Duodenal mucosa (tissue), 2 donors: ENCODE results near the gene AHCYL1.
A peak's percentile ranks its signal among the peaks of the same experiment; 100 is the strongest.
"Not testable (repeated sequence)": the region's sequence is repeated elsewhere in the genome, so short reads cannot be mapped to it uniquely, and the experiment has no call there.

ENCODE experiments used
- H3K27ac ChIP-seq: one replicate; pipeline ENCODE4 v1.7.0; 2013; ENCODE audit warnings: low read depth, low read length
- H3K27me3 ChIP-seq, 2 donors: one replicate each; pipeline ENCODE4 v1.7.0; 2013; ENCODE audit warnings: low read length in 2 of 2, control low read depth in 1 of 2; ENCODE audit not compliant: insufficient read depth in 2 of 2, control insufficient read depth in 1 of 2
- H3K36me3 ChIP-seq, 2 donors: one replicate each; pipeline ENCODE4 v1.7.0; 2013; ENCODE audit warnings: low read length in 2 of 2, control low read depth in 1 of 2; ENCODE audit not compliant: insufficient read depth in 2 of 2, control insufficient read depth in 1 of 2
- H3K4me1 ChIP-seq, 2 donors: one replicate each; pipeline ENCODE4 v1.7.0; 2013; ENCODE audit warnings: low read length in 2 of 2, control low read depth in 1 of 2; ENCODE audit not compliant: insufficient read depth in 2 of 2, control insufficient read depth in 1 of 2
- H3K4me3 ChIP-seq, 2 donors: one replicate each; pipeline ENCODE4 v1.7.0; 2013; ENCODE audit warnings: low read length in 2 of 2, low read depth in 1 of 2
- H3K9ac ChIP-seq, 2 donors: one replicate each; pipeline ENCODE4 v1.7.0; 2013; ENCODE audit warnings: low read length in 2 of 2, low read depth in 1 of 2
- H3K9me3 ChIP-seq, 2 donors: one replicate each; pipeline ENCODE4 v1.7.0; 2013; ENCODE audit warnings: low read length in 2 of 2, control low read depth in 1 of 2; ENCODE audit not compliant: control insufficient read depth in 1 of 2

The AHCYL1 gene

DNA sequence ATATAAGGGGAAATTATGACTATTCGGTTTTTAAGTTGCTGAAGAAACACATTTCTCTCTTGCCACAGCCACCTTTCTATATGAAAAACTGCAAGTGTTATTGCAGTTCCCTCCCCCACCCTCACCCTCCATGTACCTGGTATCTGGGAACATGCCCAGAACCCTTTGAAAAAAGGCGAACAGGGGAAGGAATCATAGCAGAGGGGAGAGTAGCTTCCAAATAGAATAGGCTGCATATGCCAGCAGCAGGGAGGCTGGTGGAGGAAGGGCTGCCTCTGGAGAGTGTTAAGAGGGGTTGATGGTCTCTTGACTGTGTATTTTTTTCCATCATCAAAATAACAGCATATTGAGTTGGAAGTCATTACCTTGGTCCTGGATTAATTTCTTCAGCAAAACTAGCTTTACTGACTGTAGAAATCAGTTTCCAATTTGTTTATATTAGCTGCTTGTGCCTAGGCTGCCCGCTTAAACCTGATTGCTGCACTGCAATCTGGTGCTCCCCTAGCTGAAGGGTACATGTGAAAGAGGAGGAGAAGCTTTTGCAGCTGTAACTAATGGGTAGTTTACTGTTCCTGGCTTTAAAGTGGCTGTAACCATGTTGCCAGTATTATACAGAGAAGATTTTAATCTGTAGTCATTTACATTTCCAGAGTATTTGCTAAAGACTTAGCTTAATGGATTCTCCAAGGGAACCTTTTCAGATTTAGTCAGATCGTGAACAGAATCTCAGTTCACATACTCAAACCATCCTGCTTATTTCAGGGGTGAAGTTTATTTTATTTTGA is 22.7 kb downstream of the AHCYL1 start:
- Histone ChIP-seq H3K4me3 (no peak overlapping the region), H3K9me3 (no peaks in the 10 kb centered on the region), H3K4me1 (peaks cover 26 to 37% of the 10 kb centered on the region in 2 donors), H3K27ac (no peak overlapping the region), H3K9ac (no peak overlapping the region), H3K27me3 (no peaks in the 10 kb centered on the region), H3K36me3 (peaks cover 33 to 39% of the 10 kb centered on the region in 2 donors)

DNA sequence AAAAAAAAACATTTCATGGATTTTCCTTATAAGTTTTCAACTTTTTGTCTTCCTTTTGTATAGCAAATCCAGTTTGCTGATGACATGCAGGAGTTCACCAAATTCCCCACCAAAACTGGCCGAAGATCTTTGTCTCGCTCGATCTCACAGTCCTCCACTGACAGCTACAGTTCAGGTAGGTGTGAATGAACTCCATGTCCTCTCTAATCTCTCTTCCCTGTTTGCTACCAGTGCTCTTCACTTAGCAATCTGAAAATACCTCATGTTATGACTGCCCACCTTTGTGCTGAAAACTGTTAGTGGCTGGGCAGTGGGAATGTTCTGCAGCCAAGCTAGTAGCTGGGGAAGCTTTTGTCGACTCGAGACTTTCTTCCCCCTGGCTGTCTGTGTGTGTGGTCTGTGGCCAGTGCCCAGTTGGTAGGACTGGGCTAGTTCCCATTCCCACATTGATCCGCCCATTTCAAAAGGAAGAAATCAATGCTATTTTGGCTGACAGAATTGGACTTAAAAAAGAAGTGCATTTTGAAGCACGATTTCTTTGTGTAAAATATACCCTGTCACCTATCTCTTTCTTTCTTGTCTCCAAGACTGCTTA is 24.5 kb downstream of the AHCYL1 start:
- no peak overlapping the region for H3K9ac ChIP-seq
- no peak overlapping the region for H3K4me3 ChIP-seq
- peaks cover 17 to 19% of the 10 kb centered on the region in 2 donors for H3K4me1 ChIP-seq
- peaks cover 46 to 50% of the 10 kb centered on the region in 2 donors for H3K36me3 ChIP-seq
- H3K27ac ChIP-seq = no peak overlapping the region
- no peaks in the 10 kb centered on the region for H3K9me3 ChIP-seq
- H3K27me3 ChIP-seq = no peaks in the 10 kb centered on the region

- Histone ChIP-seq H3K9me3 (no peaks in the 10 kb centered on the region), H3K27ac (no peak overlapping the region), H3K27me3 (no peaks in the 10 kb centered on the region), H3K36me3 (peaks cover 64 to 70% of the 10 kb centered on the region in 2 donors), H3K4me3 (no peak overlapping the region), H3K4me1 (no peaks in the 10 kb centered on the region), H3K9ac (no peak overlapping the region)
These were observed 27.0 kb downstream of the AHCYL1 start for GRCh38 chr1:110011527-110012041.

- Histone ChIP-seq H3K27ac (no peak overlapping the region), H3K4me3 (no peak overlapping the region), H3K36me3 (peaks cover 70 to 77% of the 10 kb centered on the region in 2 donors), H3K4me1 (no peaks in the 10 kb centered on the region), H3K9me3 (no peaks in the 10 kb centered on the region), H3K9ac (no peak overlapping the region), H3K27me3 (no peaks in the 10 kb centered on the region)
These were observed 27.7 kb downstream of the AHCYL1 start for GRCh38 chr1:110012100-110012780.

GRCh38 chr1:110017792-110018191 is 33.2 kb downstream of the AHCYL1 start:
- H3K9ac ChIP-seq = no peak overlapping the region
- H3K27ac ChIP-seq = no peak overlapping the region
- no peaks in the 10 kb centered on the region for H3K4me1 ChIP-seq
- no peaks in the 10 kb centered on the region for H3K9me3 ChIP-seq
- H3K36me3 ChIP-seq = peaks cover 75 to 91% of the 10 kb centered on the region in 2 donors
- H3K4me3 ChIP-seq = no peak overlapping the region
- H3K27me3 ChIP-seq = no peaks in the 10 kb centered on the region

DNA sequence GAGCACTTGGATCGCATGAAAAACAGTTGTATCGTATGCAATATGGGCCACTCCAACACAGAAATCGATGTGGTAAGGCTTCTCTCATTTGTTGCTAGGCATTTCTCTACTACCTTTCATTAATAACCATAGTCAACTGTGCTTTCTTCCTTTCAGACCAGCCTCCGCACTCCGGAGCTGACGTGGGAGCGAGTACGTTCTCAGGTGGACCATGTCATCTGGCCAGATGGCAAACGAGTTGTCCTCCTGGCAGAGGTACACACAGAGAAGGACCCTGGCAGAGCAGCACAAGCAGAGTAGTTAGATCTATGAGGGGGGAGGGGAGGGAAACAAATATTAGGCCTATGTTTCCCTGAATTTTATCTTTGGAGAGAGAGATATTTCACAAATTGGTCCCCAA is 33.8 kb downstream of the AHCYL1 start:
- H3K9me3 ChIP-seq = no peaks in the 10 kb centered on the region
- H3K4me1 ChIP-seq = no peaks in the 10 kb centered on the region
- H3K4me3 ChIP-seq = no peak overlapping the region
- H3K36me3 ChIP-seq = peaks cover 75 to 91% of the 10 kb centered on the region in 2 donors
- H3K27ac ChIP-seq = no peak overlapping the region
- H3K27me3 ChIP-seq = no peaks in the 10 kb centered on the region
- no peak overlapping the region for H3K9ac ChIP-seq

GRCh38 chr1:110019770-110020169 is 35.2 kb downstream of the AHCYL1 start:
- H3K9me3 ChIP-seq = no peaks in the 10 kb centered on the region
- H3K4me3 ChIP-seq = no peak overlapping the region
- no peaks in the 10 kb centered on the region for H3K4me1 ChIP-seq
- H3K27me3 ChIP-seq = no peaks in the 10 kb centered on the region
- H3K9ac ChIP-seq = no peak overlapping the region
- H3K27ac ChIP-seq = no peak overlapping the region
- H3K36me3 ChIP-seq = peaks cover 73 to 90% of the 10 kb centered on the region in 2 donors

DNA sequence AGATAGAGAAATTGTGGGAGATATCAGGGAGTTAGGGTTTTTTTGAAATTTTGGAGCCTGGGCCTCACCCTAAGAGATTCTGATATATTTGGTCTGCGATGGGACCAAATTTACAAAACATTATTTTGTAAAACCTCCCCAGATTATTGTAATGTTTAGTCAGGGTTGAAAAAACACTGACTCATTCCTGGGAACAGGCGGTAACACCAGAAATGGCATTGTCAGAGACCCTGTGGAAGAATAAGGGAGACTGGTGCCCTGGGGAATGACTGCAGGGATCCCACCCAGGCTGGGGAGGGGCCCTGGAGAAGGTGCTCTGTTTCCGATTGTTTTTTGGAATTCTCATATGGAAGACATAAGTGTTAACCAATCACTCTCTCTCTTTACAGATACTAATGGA is 36.7 kb downstream of the AHCYL1 start:
- Histone ChIP-seq H3K9ac (no peak overlapping the region), H3K9me3 (no peaks in the 10 kb centered on the region), H3K4me1 (no peaks in the 10 kb centered on the region), H3K4me3 (no peak overlapping the region), H3K27me3 (no peaks in the 10 kb centered on the region), H3K27ac (no peak overlapping the region), H3K36me3 (peaks cover 60 to 80% of the 10 kb centered on the region in 2 donors)

DNA sequence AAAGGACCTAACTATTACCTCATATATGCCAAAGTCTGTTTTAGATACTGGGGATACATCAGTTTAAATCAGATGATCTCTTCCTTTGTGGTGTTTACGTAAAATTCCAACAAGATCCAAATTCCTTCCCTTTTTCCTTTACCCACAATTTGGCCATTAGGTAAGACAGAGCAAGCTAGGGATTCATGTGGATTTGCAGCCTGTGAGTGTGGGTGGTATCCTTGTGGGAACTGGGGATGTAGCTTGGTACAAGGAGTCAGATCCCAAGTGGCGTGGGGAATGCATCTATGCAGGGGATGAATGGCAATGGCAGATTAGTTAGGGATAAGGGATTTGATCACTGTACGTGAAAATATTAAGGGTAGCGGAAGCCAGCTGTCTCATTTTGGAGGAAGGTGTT is 40.0 kb downstream of the AHCYL1 start:
- H3K36me3 ChIP-seq = peaks cover 29 to 47% of the 10 kb centered on the region in 2 donors
- H3K27ac ChIP-seq = no peak overlapping the region

DNA sequence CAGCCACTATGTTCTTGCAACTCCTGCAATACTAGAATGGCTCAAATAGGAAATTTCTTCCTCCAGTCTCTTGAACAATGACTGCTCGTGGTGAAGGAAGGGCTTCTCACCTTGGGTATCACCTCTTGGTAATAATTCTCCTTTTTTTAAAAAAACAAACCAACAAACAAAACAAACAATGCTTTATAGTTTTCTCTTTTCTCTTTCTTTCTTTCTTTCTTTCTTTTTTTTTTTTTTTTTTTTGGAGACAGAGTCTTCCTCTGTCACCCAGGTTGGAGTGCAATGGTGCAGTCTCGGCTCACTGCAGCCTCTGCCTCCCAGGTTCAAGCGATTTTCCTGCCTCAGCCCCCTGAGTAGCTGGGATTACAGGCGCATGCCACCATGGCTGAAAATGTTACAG is 46.1 kb downstream of the AHCYL1 start:
- H3K36me3 ChIP-seq, H3K9me3 ChIP-seq, H3K27me3 ChIP-seq, H3K27ac ChIP-seq: not testable (repeated sequence)
- peak overlapping the region; percentile 8 to 51 for H3K9ac ChIP-seq
- H3K4me1 ChIP-seq = peaks cover 11 to 12% of the 10 kb centered on the region in 2 donors
- peak overlapping the region; percentile 29 to 60 for H3K4me3 ChIP-seq

More for the DNA sequence above, 40.0 kb downstream of the AHCYL1 start:
- H3K4me3 ChIP-seq = no peak overlapping the region
- no peaks in the 10 kb centered on the region for H3K9me3 ChIP-seq
- H3K9ac ChIP-seq = no peak overlapping the region
- H3K27me3 ChIP-seq = no peaks in the 10 kb centered on the region
- no peaks in the 10 kb centered on the region for H3K4me1 ChIP-seq
